Measurements from ENCODE around the gene POMGNT1.
A peak's percentile ranks its signal among the peaks of the same experiment; 100 is the strongest.

The POMGNT1 gene

GRCh38 chr1:46206399-46206798 lies 8.2 kb upstream of the POMGNT1 start:
- no peak for DNase-seq

GRCh38 chr1:46205791-46206190 lies 7.6 kb upstream of the POMGNT1 start:
- DNase-seq, result no peak

GRCh38 chr1:46205141-46205540 lies 6.9 kb upstream of the POMGNT1 start:
- DNase-seq, result no peak

DNA sequence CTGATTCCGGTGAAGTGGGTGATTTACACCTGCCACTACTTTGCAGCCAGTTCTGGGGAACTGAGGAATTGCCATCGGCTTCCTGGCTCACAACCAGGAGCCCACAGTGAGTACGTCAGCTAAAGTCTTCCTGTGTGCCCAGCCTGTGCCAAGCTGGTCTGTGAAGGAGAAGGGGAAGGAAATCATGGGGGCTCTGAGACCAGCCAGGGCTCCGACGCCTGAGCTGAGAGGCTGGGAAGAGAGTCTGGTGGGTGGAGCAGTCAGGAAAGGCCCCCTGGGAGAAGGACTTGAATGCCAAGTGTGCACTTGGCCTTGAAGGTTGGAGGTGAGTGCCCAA lies 6.1 kb upstream of the POMGNT1 start:
- DNase-seq, result no peak

GRCh38 chr1:46203738-46204405 lies 5.6 kb upstream of the POMGNT1 start:
- DNase-seq, result no peak

GRCh38 chr1:46199233-46199749 lies 1.1 kb upstream of the POMGNT1 start:
- no peak for DNase-seq

GRCh38 chr1:46197560-46197963 lies 672 bp downstream of the POMGNT1 start:
- DNase-seq, result no peak

- no peak for DNase-seq
Measured at GRCh38 chr1:46196609-46197008, 1.6 kb downstream of the POMGNT1 start.

DNA sequence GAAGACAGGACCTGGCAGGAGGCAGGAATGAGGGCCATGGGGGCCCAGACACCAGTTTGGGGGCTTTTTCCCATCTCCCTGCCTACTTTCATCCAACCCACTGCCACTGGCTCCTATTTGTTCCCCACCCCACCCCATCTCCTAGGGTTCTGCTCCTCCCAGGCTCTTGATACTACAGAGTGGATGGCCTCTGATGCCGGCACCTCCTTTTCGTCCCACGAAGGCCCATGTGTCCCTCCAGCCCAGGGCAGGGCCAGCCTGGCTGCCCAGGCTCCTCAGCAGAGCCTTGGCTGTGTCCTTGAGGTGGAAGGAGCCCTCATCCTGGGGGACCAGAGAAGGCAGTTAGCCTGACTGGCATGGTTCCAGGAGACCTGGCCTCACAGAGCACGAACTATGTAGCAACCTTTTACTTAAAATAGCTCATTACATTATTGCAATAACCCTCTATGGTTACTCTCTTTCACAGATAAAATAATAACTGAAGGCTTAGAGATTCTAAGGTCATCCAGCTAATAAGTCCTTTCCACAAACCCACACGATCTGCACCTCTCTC lies 3.5 kb downstream of the POMGNT1 start:
- no peak for DNase-seq

DNA sequence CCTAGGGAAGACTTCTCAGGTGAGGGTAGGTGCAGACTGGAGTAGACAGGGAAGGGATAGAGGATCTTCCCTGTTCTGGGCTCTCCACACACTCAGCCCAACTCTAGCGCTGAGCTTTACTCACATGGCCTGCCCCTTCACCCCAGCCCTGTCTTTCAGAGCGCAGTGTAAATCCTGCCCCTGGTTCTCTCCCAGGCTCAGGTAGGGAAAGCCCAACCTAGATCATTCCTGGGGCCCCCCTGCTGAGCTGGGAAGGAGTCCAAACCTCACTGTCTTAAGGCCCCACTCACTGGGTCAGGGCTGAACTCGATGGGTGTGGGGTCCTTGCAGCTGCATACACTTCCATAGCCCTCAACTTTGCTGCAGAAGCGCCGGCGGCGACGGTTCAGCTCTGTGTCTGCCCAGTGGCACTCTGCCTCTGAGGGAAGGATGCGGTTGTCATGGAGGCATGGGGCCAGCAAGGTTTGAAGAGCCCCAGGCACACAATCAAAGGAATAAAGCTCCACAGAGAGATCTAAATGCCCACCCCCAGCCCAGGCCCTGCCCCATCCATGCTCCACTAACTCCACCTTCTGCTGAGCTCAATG lies 4.2 kb downstream of the POMGNT1 start:
- no peak for DNase-seq

DNA sequence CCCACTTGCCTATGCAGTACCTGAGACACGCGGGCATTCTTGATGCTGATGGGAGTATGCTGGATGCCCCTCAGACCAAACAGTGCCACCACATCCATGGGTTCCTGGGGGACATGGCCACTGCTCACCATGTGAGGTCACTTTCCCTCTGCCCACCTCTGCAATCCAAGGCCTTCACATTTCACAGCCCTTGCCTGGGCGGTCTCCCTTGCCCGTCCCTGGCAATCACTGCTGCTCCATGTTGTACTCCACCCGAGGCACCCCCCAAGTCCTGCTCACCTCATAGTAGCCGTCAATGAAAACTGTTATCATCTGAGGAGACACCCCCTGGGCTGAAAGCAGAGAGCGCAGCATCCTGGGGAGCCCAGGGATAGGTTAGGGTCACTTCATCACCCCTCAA lies 4.9 kb downstream of the POMGNT1 start:
- no peak for DNase-seq

DNA sequence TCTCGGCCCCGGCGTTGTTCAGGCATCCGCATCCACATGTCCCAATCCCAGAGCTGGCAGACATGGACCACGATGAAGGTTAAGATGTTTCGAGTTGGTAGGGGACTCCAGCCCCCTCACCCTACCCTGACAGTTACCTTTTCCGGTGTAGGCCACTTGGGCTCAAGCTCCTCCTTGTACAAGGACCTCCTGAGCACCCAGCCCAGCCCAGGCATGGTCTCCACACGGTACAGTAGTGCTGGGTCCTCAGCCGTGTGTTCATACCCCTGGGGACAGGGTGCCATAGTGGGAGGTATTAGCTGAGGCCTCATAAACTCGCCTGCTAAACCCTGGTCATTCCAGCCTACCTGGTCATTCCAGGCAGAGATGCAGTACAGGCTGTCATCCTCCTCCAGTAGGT lies 6.1 kb downstream of the POMGNT1 start:
- no peak for DNase-seq

GRCh38 chr1:46191033-46191701 lies 7.1 kb downstream of the POMGNT1 start:
- DNase-seq, result no peak

DNA sequence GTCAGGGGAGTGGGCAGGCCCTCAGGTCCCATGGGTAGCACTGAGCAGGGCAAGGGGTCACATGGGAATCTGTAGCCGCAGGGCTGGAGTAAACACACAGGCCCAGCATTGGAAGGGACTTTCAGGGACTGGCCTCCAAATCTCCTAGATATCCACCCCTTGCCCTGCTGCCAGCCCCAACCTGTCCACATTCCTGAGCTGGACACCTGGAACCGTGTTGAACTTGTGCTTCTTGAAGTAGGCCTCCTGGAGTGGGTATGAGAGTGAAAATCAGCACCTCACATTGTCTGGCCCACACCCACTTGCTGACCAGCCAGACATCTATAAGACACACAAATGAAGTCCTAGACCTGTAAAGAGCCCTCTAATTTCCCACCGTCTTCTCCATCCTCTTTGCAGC lies 7.7 kb downstream of the POMGNT1 start:
- no peak for DNase-seq

GRCh38 chr1:46188295-46189030 lies 9.8 kb downstream of the POMGNT1 start:
- no peak for DNase-seq

GRCh38 chr1:46187106-46187869 lies 10.9 kb downstream of the POMGNT1 start:
- no peak for DNase-seq

DNA sequence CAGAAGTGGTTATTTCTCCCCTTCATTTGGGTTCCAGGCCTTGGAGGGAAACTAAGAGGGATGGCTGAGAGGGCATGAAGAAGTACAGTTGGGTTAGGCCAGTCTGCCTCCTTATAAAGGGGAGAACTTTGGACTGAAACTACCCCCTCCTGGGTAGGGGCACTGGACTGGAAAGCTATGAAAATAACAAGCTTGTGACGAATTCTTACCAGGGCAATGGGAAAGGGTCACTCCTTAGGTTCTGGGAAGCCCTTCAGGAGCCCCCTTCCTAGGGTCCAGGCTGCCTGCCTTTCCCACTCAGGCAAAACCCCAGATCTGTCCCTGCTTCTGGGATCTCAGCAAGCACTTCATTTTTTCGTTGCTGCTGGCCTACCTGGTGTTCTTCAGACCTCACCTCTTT lies 12.2 kb downstream of the POMGNT1 start:
- no peak for DNase-seq

DNA sequence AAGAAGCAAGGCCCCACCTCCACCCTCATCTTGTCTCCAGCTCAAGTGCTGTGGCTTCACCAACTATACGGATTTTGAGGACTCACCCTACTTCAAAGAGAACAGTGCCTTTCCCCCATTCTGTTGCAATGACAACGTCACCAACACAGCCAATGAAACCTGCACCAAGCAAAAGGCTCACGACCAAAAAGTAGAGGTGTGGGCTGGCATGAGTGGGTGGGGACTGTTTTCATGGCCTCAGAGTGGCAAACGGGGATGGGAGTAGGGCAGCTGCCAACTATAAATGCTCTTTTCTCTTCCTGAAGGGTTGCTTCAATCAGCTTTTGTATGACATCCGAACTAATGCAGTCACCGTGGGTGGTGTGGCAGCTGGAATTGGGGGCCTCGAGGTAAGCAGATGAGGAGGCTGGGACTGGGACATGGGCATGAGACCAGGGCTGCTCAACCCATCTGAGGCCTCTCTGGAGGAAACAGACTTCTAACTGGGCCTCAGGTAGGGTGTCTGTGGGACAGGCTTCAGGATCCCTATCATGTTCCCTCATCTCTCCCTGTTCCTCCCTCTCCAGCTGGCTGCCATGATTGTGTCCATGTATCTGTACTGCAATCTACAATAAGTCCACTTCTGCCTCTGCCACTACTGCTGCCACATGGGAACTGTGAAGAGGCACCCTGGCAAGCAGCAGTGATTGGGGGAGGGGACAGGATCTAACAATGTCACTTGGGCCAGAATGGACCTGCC lies 13.1 kb downstream of the POMGNT1 start:
- DNase-seq, result no peak

DNA sequence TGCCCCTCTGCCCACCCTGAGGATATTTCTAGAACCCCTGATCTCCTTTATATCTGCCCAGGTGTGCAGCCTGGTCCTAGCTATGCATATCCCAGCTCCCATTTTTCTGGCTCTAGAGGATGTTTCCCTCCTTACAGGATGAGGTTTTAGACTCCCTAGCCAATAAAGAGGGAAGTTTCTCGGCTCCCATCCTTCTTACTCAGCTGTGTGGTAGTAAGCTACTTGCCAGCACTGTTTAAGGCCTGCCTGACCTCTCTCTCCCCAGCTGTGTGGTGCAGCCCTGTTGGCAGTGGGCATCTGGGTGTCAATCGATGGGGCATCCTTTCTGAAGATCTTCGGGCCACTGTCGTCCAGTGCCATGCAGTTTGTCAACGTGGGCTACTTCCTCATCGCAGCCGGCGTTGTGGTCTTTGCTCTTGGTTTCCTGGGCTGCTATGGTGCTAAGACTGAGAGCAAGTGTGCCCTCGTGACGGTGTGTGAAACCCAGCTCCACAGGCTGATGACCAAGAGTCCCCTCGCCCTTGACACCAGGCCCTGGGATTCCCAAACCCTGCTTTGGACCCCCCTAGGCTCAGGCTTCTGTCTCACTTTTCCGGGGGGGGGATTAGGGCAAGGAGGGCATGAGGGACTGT lies 14.2 kb downstream of the POMGNT1 start:
- DNase-seq, result no peak

- peak; percentile 91 for DNase-seq
Measured at GRCh38 chr1:46183079-46183847, 15.0 kb downstream of the POMGNT1 start.
